ENCODE measurements around the gene TCL1A. TPM values are rescaled to one million over a fixed set of nuclear protein-coding genes. Genes with fewer than 3 reads are reported as not detected.

The TCL1A gene
- total RNA-seq, 1 experiment from 2014 or later = not detected

- Histone ChIP-seq H4K20me1 (ENCODE audit: insufficient read depth) (no peaks in the 10 kb centered on the region), H3K4me1 (replicated peaks; ENCODE audit: insufficient read depth) (no peaks in the 10 kb centered on the region), H3K27me3 (ENCODE audit: insufficient read depth, low read depth) (peaks cover 12% of the 10 kb centered on the region; the same call in 1 of the 2 replicates), H3K79me2 (ENCODE audit: low read depth) (no peaks in the 10 kb centered on the region), H3K36me3 (ENCODE audit: low read depth) (no peaks in the 10 kb centered on the region), H3K4me3 (no peak overlapping the region), H2AFZ (no peak overlapping the region), H3K4me2 (no peak overlapping the region), H3K27ac (no peak overlapping the region), H3F3A (ENCODE audit: insufficient read depth, low read depth) (no peaks in the 10 kb centered on the region), H3K9me3 (ENCODE audit: insufficient read depth, low read depth) (no peaks in the 10 kb centered on the region), H3K9me2 (ENCODE audit: insufficient read depth) (no peaks in the 10 kb centered on the region)
- ChIA-PET CTCF (no interaction called here), POLR2A (ENCODE audit: unreplicated experiment) (interaction anchor here (0.6 kb wide), 2 partner anchors 115 to 361 kb away, joined by 3 to 8 read pairs; no protein-coding TSS in a partner anchor)
- DNase-seq = no peak
- TF ChIP-seq EZH2 (IDR thresholded peaks at IDR 0.05; ENCODE audit: low read depth) (no peak), CTCF (conservative IDR thresholded peaks at IDR 0.05) (no peak)
- intact Hi-C loops (cut with micrococcal nuclease; ENCODE audit: unreplicated experiment) = no loop called here
- no TSS peak for BruUV-seq (replicated peaks)
These were observed 51.3 kb downstream of the TCL1A start for GRCh38 chr14:95662376-95663186.

- H3K79me2 ChIP-seq (ENCODE audit: low read depth) = no peaks in the 10 kb centered on the region
- no TSS peak for BruUV-seq (replicated peaks)
- H3K4me2 ChIP-seq = no peak overlapping the region
- H3K9me2 ChIP-seq (ENCODE audit: insufficient read depth) = no peaks in the 10 kb centered on the region
- H3K27ac ChIP-seq = no peak overlapping the region
- H3F3A ChIP-seq (ENCODE audit: insufficient read depth, low read depth) = no peaks in the 10 kb centered on the region
- H3K4me1 ChIP-seq (replicated peaks; ENCODE audit: insufficient read depth) = no peaks in the 10 kb centered on the region
- H4K20me1 ChIP-seq (ENCODE audit: insufficient read depth) = no peaks in the 10 kb centered on the region
- DNase-seq = no peak
- ChIA-PET CTCF (no interaction called here), POLR2A (ENCODE audit: unreplicated experiment) (no interaction called here)
- no peak overlapping the region for H3K4me3 ChIP-seq
- no peaks in the 10 kb centered on the region for H3K9me3 ChIP-seq (ENCODE audit: insufficient read depth, low read depth)
- TF ChIP-seq CTCF (conservative IDR thresholded peaks at IDR 0.05) (no peak), EZH2 (IDR thresholded peaks at IDR 0.05; ENCODE audit: low read depth) (no peak)
- no peak overlapping the region for H2AFZ ChIP-seq
- H3K36me3 ChIP-seq (ENCODE audit: low read depth) = no peaks in the 10 kb centered on the region
- peaks cover 12% of the 10 kb centered on the region; the same call in 1 of the 2 replicates for H3K27me3 ChIP-seq (ENCODE audit: insufficient read depth, low read depth)
- intact Hi-C loops (cut with micrococcal nuclease; ENCODE audit: unreplicated experiment) = no loop called here
These were observed 53.0 kb downstream of the TCL1A start for GRCh38 chr14:95660651-95661515.

GRCh38 chr14:95659990-95660385 is 53.9 kb downstream of the TCL1A start:
- no peak overlapping the region for H3K4me2 ChIP-seq
- TF ChIP-seq EZH2 (IDR thresholded peaks at IDR 0.05; ENCODE audit: low read depth) (no peak), CTCF (conservative IDR thresholded peaks at IDR 0.05) (no peak)
- no peaks in the 10 kb centered on the region for H4K20me1 ChIP-seq (ENCODE audit: insufficient read depth)
- CTCF ChIA-PET = no interaction called here
- H3K9me3 ChIP-seq (ENCODE audit: insufficient read depth, low read depth) = no peaks in the 10 kb centered on the region
- no peak overlapping the region for H2AFZ ChIP-seq
- no peaks in the 10 kb centered on the region for H3K79me2 ChIP-seq (ENCODE audit: low read depth)
- BruUV-seq (replicated peaks) = no TSS peak
- POLR2A ChIA-PET (ENCODE audit: unreplicated experiment) = no interaction called here
- H3K9me2 ChIP-seq (ENCODE audit: insufficient read depth) = no peaks in the 10 kb centered on the region
- intact Hi-C loops (cut with micrococcal nuclease; ENCODE audit: unreplicated experiment) = no loop called here
- no peak for DNase-seq
- H3K27ac ChIP-seq = no peak overlapping the region
- H3K27me3 ChIP-seq (ENCODE audit: insufficient read depth, low read depth) = peaks cover 12% of the 10 kb centered on the region; the same call in 1 of the 2 replicates
- no peak overlapping the region for H3K4me3 ChIP-seq
- H3K36me3 ChIP-seq (ENCODE audit: low read depth) = no peaks in the 10 kb centered on the region
- no peaks in the 10 kb centered on the region for H3F3A ChIP-seq (ENCODE audit: insufficient read depth, low read depth)
- no peaks in the 10 kb centered on the region for H3K4me1 ChIP-seq (replicated peaks; ENCODE audit: insufficient read depth)

Other genes with a start within 250 kb of the TCL1A start
- gene SYNE3, start 197.5 kb downstream of the TCL1A start, total RNA-seq (2021) = 1.5 and 1.9 TPM in 2 replicates
- 19.6 and 23.2 TPM in 2 replicates for gene GLRX5, start 179.1 kb downstream of the TCL1A start, total RNA-seq (2021)
- not detected in 2 replicates for gene TCL1B, start 27.7 kb downstream of the TCL1A start, total RNA-seq (2021)
- gene TUNAR, start 162.7 kb upstream of the TCL1A start, total RNA-seq (2021) = not detected in 2 replicates

All from PC-9 (cell line).